ENCODE results near the gene GABRB3. TPM values are rescaled to one million over a fixed set of nuclear protein-coding genes. Genes with fewer than 3 reads are reported as not detected.

GABRB3 gene
- total and polyA plus RNA-seq, 4 donors = 0.09 to 1.2 (median 0.50) TPM

DNA sequence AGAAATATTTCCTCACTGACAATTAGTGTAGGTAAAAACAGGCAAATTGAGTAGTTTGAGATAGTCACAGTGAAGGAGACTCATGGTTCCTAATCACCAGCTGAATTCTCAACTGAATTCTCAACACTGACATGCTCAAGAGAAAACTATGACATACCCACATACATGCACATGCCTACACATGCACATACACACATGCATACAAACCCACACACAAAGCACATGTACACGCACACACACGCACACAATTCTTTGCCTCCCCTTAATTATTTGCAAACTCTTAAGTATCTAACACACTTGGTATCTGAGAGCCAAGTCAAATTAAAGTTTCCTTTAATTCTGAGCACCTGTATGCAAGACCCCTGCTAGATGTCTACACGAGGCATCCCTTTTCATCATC is 111.8 kb downstream of the GABRB3 start (continued):
- TF ChIP-seq, protein P1, sequence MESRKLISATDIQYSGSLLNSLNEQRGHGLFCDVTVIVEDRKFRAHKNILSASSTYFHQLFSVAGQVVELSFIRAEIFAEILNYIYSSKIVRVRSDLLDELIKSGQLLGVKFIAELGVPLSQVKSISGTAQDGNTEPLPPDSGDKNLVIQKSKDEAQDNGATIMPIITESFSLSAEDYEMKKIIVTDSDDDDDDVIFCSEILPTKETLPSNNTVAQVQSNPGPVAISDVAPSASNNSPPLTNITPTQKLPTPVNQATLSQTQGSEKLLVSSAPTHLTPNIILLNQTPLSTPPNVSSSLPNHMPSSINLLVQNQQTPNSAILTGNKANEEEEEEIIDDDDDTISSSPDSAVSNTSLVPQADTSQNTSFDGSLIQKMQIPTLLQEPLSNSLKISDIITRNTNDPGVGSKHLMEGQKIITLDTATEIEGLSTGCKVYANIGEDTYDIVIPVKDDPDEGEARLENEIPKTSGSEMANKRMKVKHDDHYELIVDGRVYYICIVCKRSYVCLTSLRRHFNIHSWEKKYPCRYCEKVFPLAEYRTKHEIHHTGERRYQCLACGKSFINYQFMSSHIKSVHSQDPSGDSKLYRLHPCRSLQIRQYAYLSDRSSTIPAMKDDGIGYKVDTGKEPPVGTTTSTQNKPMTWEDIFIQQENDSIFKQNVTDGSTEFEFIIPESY (IDR thresholded peaks at IDR 0.05) = no peak
- no peak for TF ChIP-seq NR2F2 (IDR thresholded peaks at IDR 0.05)
- no peak for TF ChIP-seq EGR1 (IDR thresholded peaks at IDR 0.05; ENCODE audit: low read depth in 2 of 2)
- TF ChIP-seq TAF1 (conservative IDR thresholded peaks at IDR 0.05) = no peak

GRCh38 chr15:26660241-26660640 is 112.6 kb downstream of the GABRB3 start:
- TF ChIP-seq JUND (IDR thresholded peaks at IDR 0.05) (no peak), NR2F2 (IDR thresholded peaks at IDR 0.05) (no peak), REST (IDR thresholded peaks at IDR 0.05) (no peak)
- WGBS = 73% methylated on average over 6 of the region's 6 CpGs
- Histone ChIP-seq H3K9me3 (ENCODE audit: control insufficient read depth in 4 of 4, low read length in 3 of 4) (no peaks in the 10 kb centered on the region), H3K4me1 (ENCODE audit: control insufficient read depth in 4 of 4, insufficient read depth in 4 of 4, low read length in 3 of 4) (no peaks in the 10 kb centered on the region), H3K27ac (ENCODE audit: low read depth in 1 of 2, low read length in 2 of 2) (no peak overlapping the region), H3K9ac (ENCODE audit: low read depth in 1 of 2, low read length in 2 of 2) (no peak overlapping the region), H3K36me3 (ENCODE audit: control insufficient read depth in 4 of 4, insufficient read depth in 3 of 4, low read depth in 1 of 4, low read length in 3 of 4) (no peaks in the 10 kb centered on the region), H3K27me3 (ENCODE audit: control insufficient read depth in 4 of 4, insufficient read depth in 4 of 4, low read length in 3 of 4) (peaks cover 0 to 3% (median 0%) of the 10 kb centered on the region in 4 donors), H3K4me3 (ENCODE audit: low read depth in 1 of 3, low read length in 3 of 3) (no peak overlapping the region)
- no peak for DNase-seq (ENCODE audit: low spot score)

- H3K4me1 ChIP-seq (ENCODE audit: control insufficient read depth in 4 of 4, insufficient read depth in 4 of 4, low read length in 3 of 4) = no peaks in the 10 kb centered on the region
- H3K27ac ChIP-seq (ENCODE audit: low read depth in 1 of 2, low read length in 2 of 2) = no peak overlapping the region
- peaks cover 0 to 3% (median 0%) of the 10 kb centered on the region in 4 donors for H3K27me3 ChIP-seq (ENCODE audit: control insufficient read depth in 4 of 4, insufficient read depth in 4 of 4, low read length in 3 of 4)
- no peak for DNase-seq (ENCODE audit: low spot score)
- H3K9me3 ChIP-seq (ENCODE audit: control insufficient read depth in 4 of 4, low read length in 3 of 4) = peaks cover 0 to 3% (median under 1%) of the 10 kb centered on the region in 4 donors
- no peaks in the 10 kb centered on the region for H3K36me3 ChIP-seq (ENCODE audit: control insufficient read depth in 4 of 4, insufficient read depth in 3 of 4, low read depth in 1 of 4, low read length in 3 of 4)
- H3K4me3 ChIP-seq (ENCODE audit: low read depth in 1 of 3, low read length in 3 of 3) = no peak overlapping the region
- 52% methylated on average over 2 of the region's 2 CpGs for WGBS
- TF ChIP-seq RXRA (IDR thresholded peaks at IDR 0.05) (no peak), EGR1 (IDR thresholded peaks at IDR 0.05; ENCODE audit: low read depth in 2 of 2) (no peak), YY1 (IDR thresholded peaks at IDR 0.05) (no peak), FOXA2 (IDR thresholded peaks at IDR 0.05) (no peak), GABPA (IDR thresholded peaks at IDR 0.05 in 1 of 2, conservative IDR thresholded peaks at IDR 0.05 in 1 of 2) (no peak), SP1 (IDR thresholded peaks at IDR 0.05) (no peak), NR2F2 (IDR thresholded peaks at IDR 0.05) (no peak), JUND (IDR thresholded peaks at IDR 0.05) (no peak), HNF4A (conservative IDR thresholded peaks at IDR 0.05) (no peak), HNF4G (IDR thresholded peaks at IDR 0.05) (no peak)
- TF ChIP-seq, protein P1 (IDR thresholded peaks at IDR 0.05) = no peak
- TF ChIP-seq, protein P2, sequence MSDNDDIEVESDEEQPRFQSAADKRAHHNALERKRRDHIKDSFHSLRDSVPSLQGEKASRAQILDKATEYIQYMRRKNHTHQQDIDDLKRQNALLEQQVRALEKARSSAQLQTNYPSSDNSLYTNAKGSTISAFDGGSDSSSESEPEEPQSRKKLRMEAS (IDR thresholded peaks at IDR 0.05) = no peak
- no peak overlapping the region for H3K9ac ChIP-seq (ENCODE audit: low read depth in 1 of 2, low read length in 2 of 2)
Measured at GRCh38 chr15:26658290-26658689, 114.6 kb downstream of the GABRB3 start.
